ENCODE results near the gene ANKRD12. TPM values are rescaled to one million over a fixed set of nuclear protein-coding genes. Genes with fewer than 3 reads are reported as not detected.

Gene ANKRD12
- total and polyA plus RNA-seq, 2 experiments from 2014 or later: 23.9 to 92.4 TPM

DNA sequence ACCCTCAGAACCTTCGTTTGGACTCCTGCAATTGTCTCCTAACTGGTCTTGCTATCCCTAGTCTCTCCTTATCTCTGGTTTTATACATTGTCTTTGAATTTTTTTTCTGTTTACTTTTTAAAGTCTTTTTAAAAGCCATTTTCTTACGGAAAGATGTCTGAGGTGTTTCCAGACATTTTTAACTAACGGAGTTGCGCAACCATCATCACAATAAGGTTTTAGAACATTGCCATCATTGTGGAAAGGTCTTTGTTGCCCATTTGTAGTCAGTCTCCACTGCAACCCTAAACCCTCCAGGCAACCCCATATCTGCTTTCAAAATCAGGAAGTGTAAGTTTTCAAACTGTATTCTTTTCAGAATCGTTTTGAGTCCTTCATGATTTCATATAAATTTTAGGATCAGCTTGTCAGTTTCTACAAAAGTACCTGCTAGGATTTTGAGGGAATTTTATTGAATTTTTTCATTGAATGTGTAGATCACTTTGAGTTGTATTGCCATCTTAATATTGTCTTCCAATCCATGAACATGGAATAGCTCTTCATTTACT is 46.3 kb downstream of the ANKRD12 start:
- H3K4me3 ChIP-seq: no peak overlapping the region
- ATAC-seq: no peak
- no peak overlapping the region for H3K4me3 Mint-ChIP-seq
- H3K4me1 Mint-ChIP-seq: peaks cover 10% of the 10 kb centered on the region; the same call in 2 of the 3 replicates
- no peaks in the 10 kb centered on the region for H3K27me3 ChIP-seq (ENCODE audit: insufficient read depth)
- DNase-seq (ENCODE audit: low spot score): no peak
- peaks cover 3% of the 10 kb centered on the region for H3K27me3 Mint-ChIP-seq (ENCODE audit: insufficient read depth, low read depth, poor library complexity)
- no peak overlapping the region for H2AFZ ChIP-seq
- no peak overlapping the region for H3K4me2 ChIP-seq
- H3K4me1 ChIP-seq (ENCODE audit: insufficient read depth): no peaks in the 10 kb centered on the region
- peaks cover 3% of the 10 kb centered on the region; the same call in 1 of the 3 replicates for H3K36me3 Mint-ChIP-seq (ENCODE audit: low read depth)
- peaks cover 36% of the 10 kb centered on the region for H3K79me2 ChIP-seq (replicated peaks; ENCODE audit: insufficient read depth)
- H4K20me1 ChIP-seq (replicated peaks; ENCODE audit: insufficient read depth): no peaks in the 10 kb centered on the region; the same call in 1 of the 2 replicates
- H3K9me2 ChIP-seq (ENCODE audit: insufficient read depth): no peaks in the 10 kb centered on the region
- H3K27ac ChIP-seq (ENCODE audit: low read depth): no peak overlapping the region
- H3K27ac Mint-ChIP-seq: no peak overlapping the region
- no peaks in the 10 kb centered on the region for H3F3A ChIP-seq (replicated peaks; ENCODE audit: low read depth)
- H3K36me3 ChIP-seq (ENCODE audit: insufficient read depth): no peaks in the 10 kb centered on the region
- no peaks in the 10 kb centered on the region for H3K9me3 Mint-ChIP-seq
- TF ChIP-seq NANOG (IDR thresholded peaks at IDR 0.05; ENCODE audit: borderline replicate concordance): no peak
- no peak for TF ChIP-seq EZH2phosphoT487 (IDR thresholded peaks at IDR 0.05; ENCODE audit: unreplicated experiment)

DNA sequence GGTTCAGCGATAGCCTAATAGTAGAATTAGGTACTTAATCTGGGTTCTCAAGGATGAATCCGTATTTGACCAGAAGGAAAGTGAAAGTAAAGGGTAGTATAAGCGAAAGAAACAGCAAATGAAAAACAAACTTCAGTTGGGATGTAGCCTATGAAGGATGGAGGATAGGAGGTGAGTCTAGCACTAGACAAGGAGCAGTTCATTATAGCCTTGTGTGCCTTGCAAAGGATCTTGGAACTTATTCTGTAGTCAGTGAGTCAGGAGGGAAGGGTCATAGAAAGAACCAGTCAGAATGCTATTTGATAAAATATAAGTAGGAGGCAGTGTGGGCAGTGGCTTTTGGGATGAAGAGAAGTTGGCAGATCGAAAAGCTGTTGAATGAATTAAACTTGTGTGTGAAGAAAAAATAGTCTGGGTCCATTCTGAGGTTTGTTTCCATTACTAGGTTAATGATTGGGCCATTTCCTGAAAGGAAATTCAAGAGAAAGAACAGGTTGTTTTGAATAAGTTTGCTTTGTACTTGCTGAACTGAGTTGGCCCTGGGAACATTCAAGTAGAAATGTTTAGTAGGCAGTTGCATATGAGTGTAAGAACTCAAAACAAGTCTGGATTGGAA is 48.5 kb downstream of the ANKRD12 start:
- Histone ChIP-seq H4K20me1 (replicated peaks; ENCODE audit: insufficient read depth) (no peaks in the 10 kb centered on the region), H3K4me1 (ENCODE audit: insufficient read depth) (no peaks in the 10 kb centered on the region), H2AFZ (no peak overlapping the region), H3K9me2 (ENCODE audit: insufficient read depth) (no peaks in the 10 kb centered on the region), H3K4me3 (no peak overlapping the region), H3K36me3 (ENCODE audit: insufficient read depth) (no peaks in the 10 kb centered on the region), H3K4me2 (no peak overlapping the region), H3F3A (replicated peaks; ENCODE audit: low read depth) (no peaks in the 10 kb centered on the region), H3K27me3 (ENCODE audit: insufficient read depth) (no peaks in the 10 kb centered on the region), H3K79me2 (replicated peaks; ENCODE audit: insufficient read depth) (peaks cover 14% of the 10 kb centered on the region), H3K27ac (ENCODE audit: low read depth) (no peak overlapping the region)
- no peak overlapping the region for H3K27ac Mint-ChIP-seq
- ATAC-seq: no peak
- H3K36me3 Mint-ChIP-seq (ENCODE audit: low read depth): peaks cover 3% of the 10 kb centered on the region; the same call in 1 of the 3 replicates
- H3K4me3 Mint-ChIP-seq: no peak overlapping the region
- peaks cover 3% of the 10 kb centered on the region for H3K27me3 Mint-ChIP-seq (ENCODE audit: insufficient read depth, low read depth, poor library complexity)
- H3K4me1 Mint-ChIP-seq: peaks cover 10% of the 10 kb centered on the region; the same call in 2 of the 3 replicates
- H3K9me3 Mint-ChIP-seq: no peaks in the 10 kb centered on the region
- DNase-seq (ENCODE audit: low spot score): no peak
- no peak for TF ChIP-seq CREB1 (CRISPR knock-in tag; IDR thresholded peaks at IDR 0.05; ENCODE audit: low read depth)
- TF ChIP-seq EZH2phosphoT487 (IDR thresholded peaks at IDR 0.05; ENCODE audit: unreplicated experiment): no peak
- TF ChIP-seq, protein P1, sequence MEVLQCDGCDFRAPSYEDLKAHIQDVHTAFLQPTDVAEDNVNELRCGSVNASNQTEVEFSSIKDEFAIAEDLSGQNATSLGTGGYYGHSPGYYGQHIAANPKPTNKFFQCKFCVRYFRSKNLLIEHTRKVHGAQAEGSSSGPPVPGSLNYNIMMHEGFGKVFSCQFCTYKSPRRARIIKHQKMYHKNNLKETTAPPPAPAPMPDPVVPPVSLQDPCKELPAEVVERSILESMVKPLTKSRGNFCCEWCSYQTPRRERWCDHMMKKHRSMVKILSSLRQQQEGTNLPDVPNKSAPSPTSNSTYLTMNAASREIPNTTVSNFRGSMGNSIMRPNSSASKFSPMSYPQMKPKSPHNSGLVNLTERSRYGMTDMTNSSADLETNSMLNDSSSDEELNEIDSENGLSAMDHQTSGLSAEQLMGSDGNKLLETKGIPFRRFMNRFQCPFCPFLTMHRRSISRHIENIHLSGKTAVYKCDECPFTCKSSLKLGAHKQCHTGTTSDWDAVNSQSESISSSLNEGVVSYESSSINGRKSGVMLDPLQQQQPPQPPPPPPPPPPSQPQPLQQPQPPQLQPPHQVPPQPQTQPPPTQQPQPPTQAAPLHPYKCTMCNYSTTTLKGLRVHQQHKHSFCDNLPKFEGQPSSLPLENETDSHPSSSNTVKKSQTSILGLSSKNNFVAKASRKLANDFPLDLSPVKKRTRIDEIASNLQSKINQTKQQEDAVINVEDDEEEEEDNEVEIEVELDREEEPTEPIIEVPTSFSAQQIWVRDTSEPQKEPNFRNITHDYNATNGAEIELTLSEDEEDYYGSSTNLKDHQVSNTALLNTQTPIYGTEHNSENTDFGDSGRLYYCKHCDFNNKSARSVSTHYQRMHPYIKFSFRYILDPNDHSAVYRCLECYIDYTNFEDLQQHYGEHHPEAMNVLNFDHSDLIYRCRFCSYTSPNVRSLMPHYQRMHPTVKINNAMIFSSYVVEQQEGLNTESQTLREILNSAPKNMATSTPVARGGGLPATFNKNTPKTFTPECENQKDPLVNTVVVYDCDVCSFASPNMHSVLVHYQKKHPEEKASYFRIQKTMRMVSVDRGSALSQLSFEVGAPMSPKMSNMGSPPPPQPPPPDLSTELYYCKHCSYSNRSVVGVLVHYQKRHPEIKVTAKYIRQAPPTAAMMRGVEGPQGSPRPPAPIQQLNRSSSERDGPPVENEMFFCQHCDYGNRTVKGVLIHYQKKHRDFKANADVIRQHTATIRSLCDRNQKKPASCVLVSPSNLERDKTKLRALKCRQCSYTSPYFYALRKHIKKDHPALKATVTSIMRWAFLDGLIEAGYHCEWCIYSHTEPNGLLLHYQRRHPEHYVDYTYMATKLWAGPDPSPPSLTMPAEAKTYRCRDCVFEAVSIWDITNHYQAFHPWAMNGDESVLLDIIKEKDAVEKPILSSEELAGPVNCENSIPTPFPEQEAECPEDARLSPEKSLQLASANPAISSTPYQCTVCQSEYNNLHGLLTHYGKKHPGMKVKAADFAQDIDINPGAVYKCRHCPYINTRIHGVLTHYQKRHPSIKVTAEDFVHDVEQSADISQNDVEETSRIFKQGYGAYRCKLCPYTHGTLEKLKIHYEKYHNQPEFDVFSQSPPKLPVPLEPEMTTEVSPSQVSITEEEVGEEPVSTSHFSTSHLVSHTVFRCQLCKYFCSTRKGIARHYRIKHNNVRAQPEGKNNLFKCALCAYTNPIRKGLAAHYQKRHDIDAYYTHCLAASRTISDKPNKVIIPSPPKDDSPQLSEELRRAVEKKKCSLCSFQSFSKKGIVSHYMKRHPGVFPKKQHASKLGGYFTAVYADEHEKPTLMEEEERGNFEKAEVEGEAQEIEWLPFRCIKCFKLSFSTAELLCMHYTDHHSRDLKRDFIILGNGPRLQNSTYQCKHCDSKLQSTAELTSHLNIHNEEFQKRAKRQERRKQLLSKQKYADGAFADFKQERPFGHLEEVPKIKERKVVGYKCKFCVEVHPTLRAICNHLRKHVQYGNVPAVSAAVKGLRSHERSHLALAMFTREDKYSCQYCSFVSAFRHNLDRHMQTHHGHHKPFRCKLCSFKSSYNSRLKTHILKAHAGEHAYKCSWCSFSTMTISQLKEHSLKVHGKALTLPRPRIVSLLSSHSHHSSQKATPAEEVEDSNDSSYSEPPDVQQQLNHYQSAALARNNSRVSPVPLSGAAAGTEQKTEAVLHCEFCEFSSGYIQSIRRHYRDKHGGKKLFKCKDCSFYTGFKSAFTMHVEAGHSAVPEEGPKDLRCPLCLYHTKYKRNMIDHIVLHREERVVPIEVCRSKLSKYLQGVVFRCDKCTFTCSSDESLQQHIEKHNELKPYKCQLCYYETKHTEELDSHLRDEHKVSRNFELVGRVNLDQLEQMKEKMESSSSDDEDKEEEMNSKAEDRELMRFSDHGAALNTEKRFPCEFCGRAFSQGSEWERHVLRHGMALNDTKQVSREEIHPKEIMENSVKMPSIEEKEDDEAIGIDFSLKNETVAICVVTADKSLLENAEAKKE (CRISPR knock-in tag; IDR thresholded peaks at IDR 0.05): no peak
- TF ChIP-seq ZNF114 (CRISPR knock-in tag; IDR thresholded peaks at IDR 0.05): no peak
- no peak for TF ChIP-seq POLR2AphosphoS5 (IDR thresholded peaks at IDR 0.05; ENCODE audit: low read depth)
- TF ChIP-seq, protein P2, sequence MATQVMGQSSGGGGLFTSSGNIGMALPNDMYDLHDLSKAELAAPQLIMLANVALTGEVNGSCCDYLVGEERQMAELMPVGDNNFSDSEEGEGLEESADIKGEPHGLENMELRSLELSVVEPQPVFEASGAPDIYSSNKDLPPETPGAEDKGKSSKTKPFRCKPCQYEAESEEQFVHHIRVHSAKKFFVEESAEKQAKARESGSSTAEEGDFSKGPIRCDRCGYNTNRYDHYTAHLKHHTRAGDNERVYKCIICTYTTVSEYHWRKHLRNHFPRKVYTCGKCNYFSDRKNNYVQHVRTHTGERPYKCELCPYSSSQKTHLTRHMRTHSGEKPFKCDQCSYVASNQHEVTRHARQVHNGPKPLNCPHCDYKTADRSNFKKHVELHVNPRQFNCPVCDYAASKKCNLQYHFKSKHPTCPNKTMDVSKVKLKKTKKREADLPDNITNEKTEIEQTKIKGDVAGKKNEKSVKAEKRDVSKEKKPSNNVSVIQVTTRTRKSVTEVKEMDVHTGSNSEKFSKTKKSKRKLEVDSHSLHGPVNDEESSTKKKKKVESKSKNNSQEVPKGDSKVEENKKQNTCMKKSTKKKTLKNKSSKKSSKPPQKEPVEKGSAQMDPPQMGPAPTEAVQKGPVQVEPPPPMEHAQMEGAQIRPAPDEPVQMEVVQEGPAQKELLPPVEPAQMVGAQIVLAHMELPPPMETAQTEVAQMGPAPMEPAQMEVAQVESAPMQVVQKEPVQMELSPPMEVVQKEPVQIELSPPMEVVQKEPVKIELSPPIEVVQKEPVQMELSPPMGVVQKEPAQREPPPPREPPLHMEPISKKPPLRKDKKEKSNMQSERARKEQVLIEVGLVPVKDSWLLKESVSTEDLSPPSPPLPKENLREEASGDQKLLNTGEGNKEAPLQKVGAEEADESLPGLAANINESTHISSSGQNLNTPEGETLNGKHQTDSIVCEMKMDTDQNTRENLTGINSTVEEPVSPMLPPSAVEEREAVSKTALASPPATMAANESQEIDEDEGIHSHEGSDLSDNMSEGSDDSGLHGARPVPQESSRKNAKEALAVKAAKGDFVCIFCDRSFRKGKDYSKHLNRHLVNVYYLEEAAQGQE (IDR thresholded peaks at IDR 0.05; ENCODE audit: unreplicated experiment): no peak
- no peak for TF ChIP-seq NANOG (IDR thresholded peaks at IDR 0.05; ENCODE audit: borderline replicate concordance)
- TF ChIP-seq ZNF331 (CRISPR knock-in tag; IDR thresholded peaks at IDR 0.05; ENCODE audit: low read depth): no peak
- TF ChIP-seq, protein P3, sequence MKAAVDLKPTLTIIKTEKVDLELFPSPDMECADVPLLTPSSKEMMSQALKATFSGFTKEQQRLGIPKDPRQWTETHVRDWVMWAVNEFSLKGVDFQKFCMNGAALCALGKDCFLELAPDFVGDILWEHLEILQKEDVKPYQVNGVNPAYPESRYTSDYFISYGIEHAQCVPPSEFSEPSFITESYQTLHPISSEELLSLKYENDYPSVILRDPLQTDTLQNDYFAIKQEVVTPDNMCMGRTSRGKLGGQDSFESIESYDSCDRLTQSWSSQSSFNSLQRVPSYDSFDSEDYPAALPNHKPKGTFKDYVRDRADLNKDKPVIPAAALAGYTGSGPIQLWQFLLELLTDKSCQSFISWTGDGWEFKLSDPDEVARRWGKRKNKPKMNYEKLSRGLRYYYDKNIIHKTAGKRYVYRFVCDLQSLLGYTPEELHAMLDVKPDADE (IDR thresholded peaks at IDR 0.05): no peak
- no peak for TF ChIP-seq STAT1 (IDR thresholded peaks at IDR 0.05; ENCODE audit: unreplicated experiment)
